Epithelial cell of proximal tubule (primary cell): ENCODE data around the gene ARSK. TPM values are rescaled to one million over a fixed set of nuclear protein-coding genes. Genes with fewer than 3 reads are reported as not detected.

Source experiments
- DNase-seq: peaks from one replicate; pipeline ENCODE4 v3.0.0-alpha.2; 2011; ENCODE audit warnings: low read depth
- H3K4me3 ChIP-seq: 2 replicates; pipeline ENCODE4 v1.5.1; 2011; ENCODE audit warnings: low read depth, mild to moderate bottlenecking, low read length
- total RNA-seq: library from RNA; depleted of rRNA; stranded (reverse); fragments of >200 nt; gene quantifications from 2 replicates; pipeline ENCODE4 v1.2.3, GENCODE V29; 2015
- TF ChIP-seq, protein P1 (sequence below): conservative IDR thresholded peaks from 2 replicates; pipeline ENCODE4 v1.5.1; 2012; ENCODE audit warnings: low read depth, mild to moderate bottlenecking, low read length

ARSK gene
- total RNA-seq, 1 donor from 2014 or later, result 8.7 TPM

DNA sequence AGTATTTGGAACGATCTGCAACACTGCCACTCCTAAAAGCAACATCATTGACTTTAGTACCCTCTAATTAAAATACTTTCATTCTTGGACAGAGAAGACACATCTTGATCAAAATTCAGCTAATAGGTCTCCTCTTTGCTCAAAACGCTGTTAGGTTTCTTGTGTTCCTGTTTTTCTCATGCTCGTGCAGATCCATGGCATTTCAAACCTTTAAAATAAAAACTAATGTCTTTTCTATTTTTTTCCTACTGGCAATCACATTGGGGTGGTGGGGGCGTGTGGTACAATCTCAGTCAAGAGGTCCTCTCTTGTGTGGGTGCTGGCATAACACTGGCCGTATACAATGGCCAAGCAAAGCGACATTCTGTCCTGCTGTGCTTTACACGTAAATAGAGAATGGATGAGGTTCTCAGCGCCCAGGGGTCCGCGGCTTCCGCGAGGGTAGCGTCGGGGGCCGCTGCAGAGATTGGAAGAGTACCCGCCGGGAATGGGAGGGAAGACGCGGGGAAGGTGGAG lies 64.7 kb downstream of the ARSK start:
- peak overlapping the region; percentile 55 for H3K4me3 ChIP-seq
- TF ChIP-seq, protein P1, sequence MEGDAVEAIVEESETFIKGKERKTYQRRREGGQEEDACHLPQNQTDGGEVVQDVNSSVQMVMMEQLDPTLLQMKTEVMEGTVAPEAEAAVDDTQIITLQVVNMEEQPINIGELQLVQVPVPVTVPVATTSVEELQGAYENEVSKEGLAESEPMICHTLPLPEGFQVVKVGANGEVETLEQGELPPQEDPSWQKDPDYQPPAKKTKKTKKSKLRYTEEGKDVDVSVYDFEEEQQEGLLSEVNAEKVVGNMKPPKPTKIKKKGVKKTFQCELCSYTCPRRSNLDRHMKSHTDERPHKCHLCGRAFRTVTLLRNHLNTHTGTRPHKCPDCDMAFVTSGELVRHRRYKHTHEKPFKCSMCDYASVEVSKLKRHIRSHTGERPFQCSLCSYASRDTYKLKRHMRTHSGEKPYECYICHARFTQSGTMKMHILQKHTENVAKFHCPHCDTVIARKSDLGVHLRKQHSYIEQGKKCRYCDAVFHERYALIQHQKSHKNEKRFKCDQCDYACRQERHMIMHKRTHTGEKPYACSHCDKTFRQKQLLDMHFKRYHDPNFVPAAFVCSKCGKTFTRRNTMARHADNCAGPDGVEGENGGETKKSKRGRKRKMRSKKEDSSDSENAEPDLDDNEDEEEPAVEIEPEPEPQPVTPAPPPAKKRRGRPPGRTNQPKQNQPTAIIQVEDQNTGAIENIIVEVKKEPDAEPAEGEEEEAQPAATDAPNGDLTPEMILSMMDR, result no peak
- DNase-seq, result no peak

DNA sequence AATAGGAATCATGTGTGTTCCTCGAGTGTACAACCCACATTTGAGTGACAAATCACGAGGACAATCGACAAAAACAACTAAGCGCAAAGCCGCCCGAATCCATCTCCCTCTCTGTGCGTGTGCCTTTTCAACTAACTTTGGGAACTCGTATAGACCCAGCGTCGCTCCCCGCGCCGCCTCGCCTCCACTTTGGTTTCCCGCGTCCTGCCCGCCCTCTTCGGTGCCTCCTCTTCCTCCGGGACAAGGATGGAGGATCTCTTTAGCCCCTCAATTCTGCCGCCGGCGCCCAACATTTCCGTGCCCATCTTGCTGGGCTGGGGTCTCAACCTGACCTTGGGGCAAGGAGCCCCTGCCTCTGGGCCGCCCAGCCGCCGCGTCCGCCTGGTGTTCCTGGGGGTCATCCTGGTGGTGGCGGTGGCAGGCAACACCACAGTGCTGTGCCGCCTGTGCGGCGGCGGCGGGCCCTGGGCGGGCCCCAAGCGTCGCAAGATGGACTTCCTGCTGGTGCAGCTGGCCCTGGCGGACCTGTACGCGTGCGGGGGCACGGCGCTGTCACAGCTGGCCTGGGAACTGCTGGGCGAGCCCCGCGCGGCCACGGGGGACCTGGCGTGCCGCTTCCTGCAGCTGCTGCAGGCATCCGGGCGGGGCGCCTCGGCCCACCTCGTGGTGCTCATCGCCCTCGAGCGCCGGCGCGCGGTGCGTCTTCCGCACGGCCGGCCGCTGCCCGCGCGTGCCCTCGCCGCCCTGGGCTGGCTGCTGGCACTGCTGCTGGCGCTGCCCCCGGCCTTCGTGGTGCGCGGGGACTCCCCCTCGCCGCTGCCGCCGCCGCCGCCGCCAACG lies 65.3 kb downstream of the ARSK start, which contains the start of gene GPR150:
Gene GPR150, plus strand, starts transcription at position 58 of the 840 bp plus-strand sequence. Its CDS starts 189 bp downstream, at position 247.
- H3K4me3 ChIP-seq, result peak within 1 kb of the TSS; percentile 55
- no peak for DNase-seq
- TF ChIP-seq, protein P1, result no peak

DNA sequence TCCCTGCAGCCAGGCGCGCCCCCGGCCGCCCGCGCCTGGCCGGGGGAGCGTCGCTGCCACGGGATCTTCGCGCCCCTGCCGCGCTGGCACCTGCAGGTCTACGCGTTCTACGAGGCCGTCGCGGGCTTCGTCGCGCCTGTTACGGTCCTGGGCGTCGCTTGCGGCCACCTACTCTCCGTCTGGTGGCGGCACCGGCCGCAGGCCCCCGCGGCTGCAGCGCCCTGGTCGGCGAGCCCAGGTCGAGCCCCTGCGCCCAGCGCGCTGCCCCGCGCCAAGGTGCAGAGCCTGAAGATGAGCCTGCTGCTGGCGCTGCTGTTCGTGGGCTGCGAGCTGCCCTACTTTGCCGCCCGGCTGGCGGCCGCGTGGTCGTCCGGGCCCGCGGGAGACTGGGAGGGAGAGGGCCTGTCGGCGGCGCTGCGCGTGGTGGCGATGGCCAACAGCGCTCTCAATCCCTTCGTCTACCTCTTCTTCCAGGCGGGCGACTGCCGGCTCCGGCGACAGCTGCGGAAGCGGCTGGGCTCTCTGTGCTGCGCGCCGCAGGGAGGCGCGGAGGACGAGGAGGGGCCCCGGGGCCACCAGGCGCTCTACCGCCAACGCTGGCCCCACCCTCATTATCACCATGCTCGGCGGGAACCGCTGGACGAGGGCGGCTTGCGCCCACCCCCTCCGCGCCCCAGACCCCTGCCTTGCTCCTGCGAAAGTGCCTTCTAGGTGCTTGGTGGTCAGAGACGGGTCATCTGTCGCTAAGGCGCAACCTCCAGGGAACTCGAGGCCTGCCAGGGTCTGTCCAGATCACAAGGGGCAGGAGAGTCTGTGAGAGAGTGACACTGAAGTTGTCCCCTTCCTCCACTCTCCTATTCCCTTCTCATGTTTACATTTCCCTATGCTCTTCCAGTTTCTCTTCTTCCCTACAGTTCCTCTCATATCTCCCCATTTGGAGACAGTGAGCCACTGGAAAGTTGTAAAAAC lies 66.3 kb downstream of the ARSK start:
- TF ChIP-seq, protein P1, result no peak
- H3K4me3 ChIP-seq, result peak overlapping the region; percentile 45
- no peak for DNase-seq

DNA sequence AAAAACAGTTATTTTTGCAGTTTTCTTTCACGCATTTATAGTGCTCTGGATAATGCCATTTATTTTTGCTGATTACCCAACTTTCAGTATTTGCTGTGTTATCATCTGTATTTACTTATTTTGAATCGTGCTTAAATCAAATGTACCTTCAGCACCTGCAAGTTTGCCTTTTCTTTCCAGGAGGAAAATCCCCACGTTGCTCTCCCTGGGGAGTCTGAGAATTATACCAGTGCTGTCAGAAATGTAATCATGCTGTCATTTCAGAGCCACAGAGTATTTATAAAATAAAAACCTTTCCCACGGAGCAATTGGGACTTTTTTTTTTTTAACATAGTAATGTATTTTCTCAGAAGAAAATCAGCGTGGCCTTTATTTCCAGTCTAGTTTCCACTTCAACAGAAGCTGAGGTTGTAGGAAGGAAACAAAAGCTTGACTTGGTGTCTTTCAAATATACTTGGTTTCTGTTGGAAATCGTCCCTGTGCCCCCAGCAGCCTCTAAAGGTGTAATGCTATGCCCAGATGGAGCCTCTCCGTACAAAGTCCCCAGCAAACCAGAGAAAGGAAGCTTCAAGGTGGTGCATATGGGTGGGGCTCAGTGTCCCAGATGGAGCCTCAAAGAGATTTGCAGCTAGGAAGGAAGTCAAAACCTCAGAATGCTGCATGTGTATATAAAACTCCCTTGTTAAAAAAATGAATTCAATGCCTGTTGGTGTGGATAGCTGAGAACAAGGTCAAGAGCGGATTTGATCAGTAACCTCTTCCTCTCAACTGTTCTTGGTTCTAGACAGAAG lies 67.1 kb downstream of the ARSK start:
- TF ChIP-seq, protein P1, result no peak
- H3K4me3 ChIP-seq, result no peak overlapping the region
- no peak for DNase-seq

DNA sequence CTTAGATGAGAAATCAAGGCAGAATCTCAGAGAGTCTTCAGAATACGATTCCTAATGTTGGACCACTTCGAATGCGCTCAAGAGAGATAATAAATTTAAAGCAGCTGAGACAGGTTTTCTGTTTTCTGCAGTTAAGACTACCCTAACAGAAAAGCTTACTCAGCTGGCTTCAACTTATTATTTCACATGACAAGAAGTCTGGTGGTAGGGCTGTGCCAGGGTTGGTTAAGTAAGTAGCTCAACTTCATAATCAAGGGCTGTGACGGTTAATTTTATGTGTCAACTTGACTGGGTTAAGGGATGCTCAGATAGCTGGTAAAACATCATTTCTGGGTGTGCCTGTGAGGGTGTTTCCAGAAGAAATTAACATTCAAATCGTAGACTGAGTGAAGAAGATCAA lies 68.8 kb downstream of the ARSK start:
- DNase-seq, result no peak
- H3K4me3 ChIP-seq, result no peak overlapping the region
- TF ChIP-seq, protein P1, result no peak

DNA sequence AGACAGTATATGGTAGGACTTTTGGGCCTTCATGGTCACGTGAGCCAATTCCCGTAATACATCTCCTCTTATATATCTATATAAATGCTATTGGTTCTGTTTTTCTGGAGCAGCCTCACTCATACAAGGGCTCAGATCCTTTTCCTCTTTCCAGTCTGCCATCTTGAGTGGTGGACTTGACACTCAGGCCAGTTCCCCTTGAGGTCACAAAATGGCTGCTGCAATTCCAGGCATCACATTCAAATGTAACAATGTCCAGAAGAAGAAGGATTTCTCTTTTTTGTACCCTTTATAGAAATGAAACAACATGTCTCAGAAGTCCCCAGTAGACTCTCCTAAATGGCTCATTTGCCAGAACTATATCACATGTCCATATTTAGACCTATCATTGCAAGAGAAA lies 69.5 kb downstream of the ARSK start:
- TF ChIP-seq, protein P1, result no peak
- no peak for DNase-seq
- H3K4me3 ChIP-seq, result no peak overlapping the region
